ENCODE data around the gene SRSF3. TPM values are rescaled to one million over a fixed set of nuclear protein-coding genes. Genes with fewer than 3 reads are reported as not detected.

Gene SRSF3
- total RNA-seq, 1 experiment from 2014 or later, result 954 TPM

- H4K8ac ChIP-seq (replicated peaks; ENCODE audit: insufficient read length, low read depth, low read length), result no peak overlapping the region
- Mint-ChIP-seq H3K4me3 (no peak overlapping the region), H3K36me3 (ENCODE audit: insufficient read depth in 1 of 3, low read depth in 3 of 3) (no peaks in the 10 kb centered on the region), H3K4me1 (peaks cover 2 to 6% of the 10 kb centered on the region in 2 experiments), H3K27me3 (ENCODE audit: low read depth) (peaks cover 7% of the 10 kb centered on the region), H3K27ac (no peak overlapping the region; a peak in 1 of 7 replicates), H3K9me3 (no peaks in the 10 kb centered on the region)
- WGBS (ENCODE audit: extremely low coverage, insufficient read length, low lambda C conversion rate), result no CpG with 5 or more reads among the region's 3 CpGs
- H4K20me1 ChIP-seq (ENCODE audit: control insufficient read depth, insufficient read depth, insufficient read length), result no peaks in the 10 kb centered on the region
- H3K79me1 ChIP-seq (ENCODE audit: insufficient read depth, low read depth, low read length, poor library complexity, severe bottlenecking), result no peaks in the 10 kb centered on the region
- no peak overlapping the region for H3K23ac ChIP-seq (ENCODE audit: insufficient read length, low read depth, low read length)
- H3K9ac ChIP-seq (ENCODE audit: extremely low read depth, insufficient read length, low read length), result no peak overlapping the region
- no peak overlapping the region for H2BK15ac ChIP-seq (ENCODE audit: low read depth, low read length)
- DNase-seq, result no peak
- no peak overlapping the region for H3K14ac ChIP-seq (ENCODE audit: insufficient read depth, low read length)
- H3T11ph ChIP-seq (ENCODE audit: low read length), result no peak overlapping the region
- no peaks in the 10 kb centered on the region for H3K4me1 ChIP-seq (ENCODE audit: insufficient read depth, low read length)
- H2BK120ac ChIP-seq (ENCODE audit: low read depth, low read length, poor library complexity, severe bottlenecking), result no peak overlapping the region
- H4K5ac ChIP-seq (ENCODE audit: insufficient read length, low read depth, low read length), result no peak overlapping the region
- H3K18ac ChIP-seq (ENCODE audit: insufficient read length, low read depth, low read length), result no peak overlapping the region
- H2BK5ac ChIP-seq (ENCODE audit: insufficient read length, low read length), result no peak overlapping the region
- H3K23me2 ChIP-seq (ENCODE audit: insufficient read length, low read depth, low read length, poor library complexity, severe bottlenecking), result no peaks in the 10 kb centered on the region
- H2AK5ac ChIP-seq (ENCODE audit: insufficient read length, low read length), result no peak overlapping the region
- no peaks in the 10 kb centered on the region for H3K9me3 ChIP-seq (ENCODE audit: control insufficient read depth, low read depth, low read length)
- no peak overlapping the region for H3K4ac ChIP-seq (ENCODE audit: low read depth, low read length)
- H3K27me3 ChIP-seq (ENCODE audit: insufficient read depth, low read length), result no peaks in the 10 kb centered on the region
- H2BK12ac ChIP-seq (ENCODE audit: insufficient read length, low read depth, low read length), result no peak overlapping the region
- H2BK20ac ChIP-seq (ENCODE audit: low read depth, low read length, poor library complexity, severe bottlenecking), result no peak overlapping the region
- H3K56ac ChIP-seq (ENCODE audit: insufficient read length, low read depth, low read length), result no peak overlapping the region
- no peak overlapping the region for H3K4me2 ChIP-seq (ENCODE audit: insufficient read depth, insufficient read length, low read length)
- no peak overlapping the region for H4K91ac ChIP-seq (ENCODE audit: insufficient read length, low read depth, low read length)
- no peak overlapping the region for H2AFZ ChIP-seq (ENCODE audit: low read length)
- TF ChIP-seq CTCF (conservative IDR thresholded peaks at IDR 0.05), result no peak
- H3K79me2 ChIP-seq (ENCODE audit: insufficient read depth, low read length), result no peaks in the 10 kb centered on the region
- H3K27ac ChIP-seq (ENCODE audit: insufficient read length, low read depth, low read length), result no peak overlapping the region
Observed at GRCh38 chr6:36626636-36627035, 32.5 kb downstream of the SRSF3 start.
